Endothelial cell of umbilical vein (primary cell): Measurements from ENCODE around the gene ITGA11. TPM values are rescaled to one million over a fixed set of nuclear protein-coding genes. Genes with fewer than 3 reads are reported as not detected.

Source experiments
- BruUV-seq: library from RNA; stranded (reverse); fragments of 400-500 nt; replicated peaks from 2 replicates; lab custom pipeline; 2021; lab: Mats Ljungman, UMichigan
- CTCF ChIA-PET: fragments of 300-600, 350-600 bp; sonication (Branson Sonifier 250); formaldehyde crosslinking; loops from one replicate; lab custom pipeline; 2021; ENCODE audit warnings: antibody characterized with exemption, inconsistent platforms; lab: Charles Lee
- POLR2A ChIA-PET: fragments of 300-600, 350-600 bp; sonication (Branson Sonifier 250); formaldehyde crosslinking; loops from one replicate; lab custom pipeline; 2021; ENCODE audit warnings: antibody characterized with exemption, inconsistent platforms; lab: Charles Lee
- DNase-seq: peaks from one replicate; pipeline ENCODE4 v3.0.0-alpha.2; 2011; ENCODE audit warnings: low read depth, low spot score
- FAIRE-seq: peaks from 2 replicates; lab custom pipeline; 2011; peaks lifted over from hg19 to GRCh38; lab: Jason Lieb, UNC
- H2AFZ ChIP-seq: 2 replicates; pipeline ENCODE4 v1.6.0; 2012; ENCODE audit warnings: low read depth, low read length, control low read depth, inconsistent platforms
- H3K27ac ChIP-seq: 2 replicates; pipeline ENCODE4 v1.5.1; 2011; ENCODE audit warnings: low read depth, mild to moderate bottlenecking, control low read depth, low read length, moderate library complexity; ENCODE audit not compliant: insufficient read depth
- H3K27me3 ChIP-seq, 2 experiments: 2 replicates each; pipeline versions ENCODE4 v1.6.0 to v1.6.1; 2011; ENCODE audit warnings: low read length in 2 of 2, mixed read lengths in 1 of 2; ENCODE audit not compliant: control insufficient read depth in 2 of 2, insufficient read depth in 2 of 2
- H3K36me3 ChIP-seq, 2 experiments: 2 replicates in 1 of 2; 3 replicates in 1 of 2; pipeline ENCODE4 v1.5.1; 2011; ENCODE audit warnings: low read length in 2 of 2, mild to moderate bottlenecking in 1 of 2, moderate library complexity in 1 of 2; ENCODE audit not compliant: control insufficient read depth in 2 of 2, insufficient read depth in 2 of 2; ENCODE audit errors: extremely low read depth in 1 of 2
- H3K4me1 ChIP-seq: 3 replicates; pipeline ENCODE4 v1.5.1; 2011; ENCODE audit warnings: mild to moderate bottlenecking, low read length; ENCODE audit not compliant: control insufficient read depth, insufficient read depth; ENCODE audit errors: extremely low read depth
- H3K4me2 ChIP-seq: 2 replicates; pipeline ENCODE4 v1.6.1; 2011; ENCODE audit warnings: low read length, control low read depth, mixed read lengths; ENCODE audit not compliant: insufficient read depth
- H3K4me3 ChIP-seq, 3 experiments: fragments of 200-600 bp in 1 of 3; sonication (generic), shearing (Covaris generic) in 1 of 3; replicated peaks in 1 of 3; 2 replicates each; pipeline ENCODE4 v1.5.1; 2011 to 2016; ENCODE audit warnings: control low read depth in 3 of 3, low read length in 3 of 3, mild to moderate bottlenecking in 2 of 3, inconsistent platforms in 1 of 3, low read depth in 1 of 3, moderate library complexity in 1 of 3; ENCODE audit not compliant: insufficient read depth in 1 of 3
- H3K79me2 ChIP-seq: 2 replicates; pipeline ENCODE4 v1.6.0; 2012; ENCODE audit warnings: low read length, inconsistent platforms; ENCODE audit not compliant: control insufficient read depth, insufficient read depth
- H3K9ac ChIP-seq: replicated peaks from 2 replicates; pipeline ENCODE3; 2011; ENCODE audit warnings: low read length, control low read depth; ENCODE audit not compliant: insufficient read depth; ENCODE audit errors: extremely low read depth
- H3K9me1 ChIP-seq: replicated peaks from 3 replicates; pipeline ENCODE4 v1.6.0; 2011; ENCODE audit warnings: mild to moderate bottlenecking, low read length; ENCODE audit not compliant: control insufficient read depth, insufficient read depth; ENCODE audit errors: extremely low read depth
- H3K9me3 ChIP-seq: replicated peaks from 2 replicates; pipeline ENCODE4 v1.5.1; 2012; ENCODE audit warnings: low read length, inconsistent platforms; ENCODE audit not compliant: control insufficient read depth, insufficient read depth
- H4K20me1 ChIP-seq: replicated peaks from 2 replicates; pipeline ENCODE3; 2011; ENCODE audit warnings: mild to moderate bottlenecking, low read length; ENCODE audit not compliant: control insufficient read depth, insufficient read depth; ENCODE audit errors: extremely low read depth
- CTCF ChIP-seq, 2 donors: IDR thresholded peaks; 1 replicate in 1 of 2; 2 replicates in 1 of 2; pipeline ENCODE4 v1.5.1; 2011; ENCODE audit warnings: low read length in 2 of 2, mild to moderate bottlenecking in 2 of 2, moderate library complexity in 2 of 2, control low read depth in 1 of 2, inconsistent platforms in 1 of 2, low read depth in 1 of 2; ENCODE audit not compliant: insufficient read depth in 1 of 2; ENCODE audit errors: extremely low read depth in 1 of 2
- EZH2 ChIP-seq: IDR thresholded peaks from 2 replicates; pipeline ENCODE4 v1.6.1; 2012; ENCODE audit warnings: borderline replicate concordance, low read depth, mild to moderate bottlenecking, moderate library complexity, low read length, inconsistent platforms; ENCODE audit not compliant: severe bottlenecking
- FOS ChIP-seq: IDR thresholded peaks from 2 replicates; pipeline ENCODE4 v1.6.1; 2011; ENCODE audit warnings: mild to moderate bottlenecking, low read length, moderate library complexity, borderline replicate concordance; ENCODE audit not compliant: insufficient read depth
- GATA2 ChIP-seq: IDR thresholded peaks from 2 replicates; pipeline ENCODE4 v1.7.0; 2011; ENCODE audit warnings: low read depth, mild to moderate bottlenecking, moderate library complexity, mixed read lengths, low read length; ENCODE audit not compliant: insufficient read length, insufficient read depth
- JUN ChIP-seq: IDR thresholded peaks from 2 replicates; pipeline ENCODE4 v1.6.1; 2011; ENCODE audit warnings: borderline replicate concordance, low read depth; ENCODE audit not compliant: insufficient read length, insufficient read depth
- MYC ChIP-seq: IDR thresholded peaks from one replicate; pipeline ENCODE4 v1.6.1; 2011; ENCODE audit warnings: mild to moderate bottlenecking, low read depth, low read length
- POLR2A ChIP-seq: IDR thresholded peaks from 2 replicates; pipeline ENCODE4 v1.6.1; 2012; ENCODE audit warnings: low read depth, mild to moderate bottlenecking, control low read depth, low read length
- dilution Hi-C: fragments of 300-500 bp; cut with MboI; formaldehyde crosslinking; loops from one replicate; pipeline ENCODE4 v1.15.0; 2019; ENCODE audit warnings: low sequenced_read_pairs; ENCODE audit not compliant: extremely low pct_ligation_motif_present
- intact Hi-C: fragments of 100-400 bp; cut with micrococcal nuclease; formaldehyde crosslinking; loops from one replicate; pipeline ENCODE4 v1.10.0; 2022
- polyA plus RNA-seq, 4 experiments: library from polyadenylated mRNA; depleted of rRNA in 3 of 4; stranded (reverse) in 3 of 4; unstranded in 1 of 4; fragments of >200 nt; gene quantifications; 2 replicates each; pipeline versions ENCODE4 v1.2.1 to v1.2.3, GENCODE V29; 2011 to 2012; ENCODE audit warnings: missing spikeins in 1 of 4
- total RNA-seq: library from RNA; stranded (reverse); gene quantifications from 2 replicates; pipeline ENCODE4 v1.2.3, GENCODE V29; 2021
- TF ChIP-seq, protein P1 (sequence below): IDR thresholded peaks from 2 replicates; pipeline ENCODE4 v1.6.1; 2011; ENCODE audit not compliant: insufficient read depth, insufficient read length

The ITGA11 gene
- total and polyA plus RNA-seq, 2 donors (not counting 3 experiments of a cell fraction or from before 2014, with no cell fraction given) = 0.18 to 1.0 TPM

DNA sequence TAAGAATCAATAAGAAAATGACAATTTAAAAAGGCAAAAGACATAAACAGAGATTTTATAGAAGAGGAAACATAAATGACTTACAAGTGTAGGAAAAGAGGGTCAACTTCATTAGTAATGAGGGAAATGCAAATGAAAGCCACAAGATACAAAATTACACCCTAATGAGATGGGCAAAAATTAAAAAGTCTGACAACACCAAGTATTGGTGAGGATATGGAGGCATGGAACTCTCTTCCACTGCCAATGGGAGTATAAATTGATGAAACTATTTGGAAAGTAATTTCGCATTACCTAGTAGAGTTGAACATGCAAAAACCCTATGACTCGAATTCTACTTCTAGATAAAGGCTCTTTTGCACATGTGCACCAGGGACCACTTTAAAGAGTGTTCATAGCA lies 28.2 kb upstream of the ITGA11 start:
- no peaks in the 10 kb centered on the region for H3K79me2 ChIP-seq
- intact Hi-C loops (no loop called here), dilution Hi-C loops (no loop called here)
- H3K36me3 ChIP-seq = no peaks in the 10 kb centered on the region
- H3K4me2 ChIP-seq = no peak overlapping the region
- H3K27ac ChIP-seq = no peak overlapping the region
- no peak for DNase-seq
- H3K27me3 ChIP-seq = peaks cover 15 to 29% of the 10 kb centered on the region in 2 experiments
- no peaks in the 10 kb centered on the region for H3K9me3 ChIP-seq
- FAIRE-seq = no peak
- H4K20me1 ChIP-seq = no peaks in the 10 kb centered on the region
- ChIA-PET POLR2A (no interaction called here), CTCF (no interaction called here)
- H3K9ac ChIP-seq = no peak overlapping the region
- no peak overlapping the region for H2AFZ ChIP-seq
- H3K9me1 ChIP-seq = no peaks in the 10 kb centered on the region
- no peak for TF ChIP-seq JUN
- no peak for TF ChIP-seq GATA2
- no peak for TF ChIP-seq MYC
- TF ChIP-seq FOS = no peak
- no peak for TF ChIP-seq POLR2A
- TF ChIP-seq, protein P1, sequence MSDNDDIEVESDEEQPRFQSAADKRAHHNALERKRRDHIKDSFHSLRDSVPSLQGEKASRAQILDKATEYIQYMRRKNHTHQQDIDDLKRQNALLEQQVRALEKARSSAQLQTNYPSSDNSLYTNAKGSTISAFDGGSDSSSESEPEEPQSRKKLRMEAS = no peak
- TF ChIP-seq EZH2 = no peak
- TF ChIP-seq CTCF (IDR thresholded peaks at IDR 0.05; ENCODE audit: extremely low read depth in 1 of 2, insufficient read depth in 1 of 2, low read depth in 1 of 2, low read length in 2 of 2) = no peak
- H3K4me1 ChIP-seq = no peaks in the 10 kb centered on the region
- no TSS peak for BruUV-seq
- no peak overlapping the region for H3K4me3 ChIP-seq
